Dendritic cell treated with granulocyte-macrophage colony-stimulating factor and Interleukin-4, amounts not matched to agents 40 ng/mL and 50 ng/mL, for 4 days (primary cell): ENCODE data around the gene KCNA2.

ENCODE experiments used
- H3K27ac Mint-ChIP-seq: one replicate; pipeline ENCODE4 v1.8.0; 2022; ENCODE audit warnings: mild to moderate bottlenecking, mixed read lengths
- H3K27me3 Mint-ChIP-seq: one replicate; pipeline ENCODE4 v1.8.0; 2022; ENCODE audit warnings: mild to moderate bottlenecking, mixed read lengths
- H3K36me3 Mint-ChIP-seq: one replicate; pipeline ENCODE4 v1.8.0; 2022; ENCODE audit warnings: low read depth, mixed read lengths
- H3K4me1 Mint-ChIP-seq: one replicate; pipeline ENCODE4 v1.8.0; 2022; ENCODE audit warnings: low read depth, mixed read lengths
- H3K4me3 Mint-ChIP-seq: one replicate; pipeline ENCODE4 v1.8.0; 2022; ENCODE audit warnings: mild to moderate bottlenecking, moderate library complexity, mixed read lengths
- H3K9me3 Mint-ChIP-seq: one replicate; pipeline ENCODE4 v1.8.0; 2022; ENCODE audit warnings: mixed read lengths
- intact Hi-C: fragments of 100-400 bp; cut with micrococcal nuclease; formaldehyde crosslinking; loops from one replicate; pipeline ENCODE4 v1.15.0; 2022

KCNA2 gene

DNA sequence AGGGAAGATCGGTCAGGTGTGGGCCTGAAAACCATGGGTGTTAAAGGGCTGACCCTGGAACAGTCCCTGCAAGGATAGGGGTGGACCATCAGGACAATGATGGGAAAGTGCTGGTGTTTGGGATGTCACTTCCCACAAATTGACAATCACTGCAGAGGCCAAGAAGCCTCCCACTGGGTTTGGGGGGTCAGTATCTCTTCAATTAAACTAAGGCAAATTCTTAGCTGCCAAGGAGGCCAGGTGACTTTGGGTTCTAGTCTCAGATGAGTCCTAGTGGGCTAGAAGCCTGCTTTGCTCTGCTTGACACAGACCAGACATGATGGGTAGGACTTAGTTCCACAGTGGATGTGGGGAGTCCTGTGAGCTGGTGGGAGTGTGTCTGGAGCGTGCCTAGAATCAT, 29.3 kb upstream of the KCNA2 start:
- peak overlapping the region; percentile 72 for H3K27ac Mint-ChIP-seq
- H3K4me1 Mint-ChIP-seq: peaks cover 71% of the 10 kb centered on the region
- intact Hi-C loops: loop anchor here (2.0 kb wide), 1 partner anchor 37 kb away; no protein-coding TSS in a partner anchor
- H3K4me3 Mint-ChIP-seq: no peak overlapping the region
- no peaks in the 10 kb centered on the region for H3K36me3 Mint-ChIP-seq
- no peaks in the 10 kb centered on the region for H3K27me3 Mint-ChIP-seq
- H3K9me3 Mint-ChIP-seq: no peaks in the 10 kb centered on the region

DNA sequence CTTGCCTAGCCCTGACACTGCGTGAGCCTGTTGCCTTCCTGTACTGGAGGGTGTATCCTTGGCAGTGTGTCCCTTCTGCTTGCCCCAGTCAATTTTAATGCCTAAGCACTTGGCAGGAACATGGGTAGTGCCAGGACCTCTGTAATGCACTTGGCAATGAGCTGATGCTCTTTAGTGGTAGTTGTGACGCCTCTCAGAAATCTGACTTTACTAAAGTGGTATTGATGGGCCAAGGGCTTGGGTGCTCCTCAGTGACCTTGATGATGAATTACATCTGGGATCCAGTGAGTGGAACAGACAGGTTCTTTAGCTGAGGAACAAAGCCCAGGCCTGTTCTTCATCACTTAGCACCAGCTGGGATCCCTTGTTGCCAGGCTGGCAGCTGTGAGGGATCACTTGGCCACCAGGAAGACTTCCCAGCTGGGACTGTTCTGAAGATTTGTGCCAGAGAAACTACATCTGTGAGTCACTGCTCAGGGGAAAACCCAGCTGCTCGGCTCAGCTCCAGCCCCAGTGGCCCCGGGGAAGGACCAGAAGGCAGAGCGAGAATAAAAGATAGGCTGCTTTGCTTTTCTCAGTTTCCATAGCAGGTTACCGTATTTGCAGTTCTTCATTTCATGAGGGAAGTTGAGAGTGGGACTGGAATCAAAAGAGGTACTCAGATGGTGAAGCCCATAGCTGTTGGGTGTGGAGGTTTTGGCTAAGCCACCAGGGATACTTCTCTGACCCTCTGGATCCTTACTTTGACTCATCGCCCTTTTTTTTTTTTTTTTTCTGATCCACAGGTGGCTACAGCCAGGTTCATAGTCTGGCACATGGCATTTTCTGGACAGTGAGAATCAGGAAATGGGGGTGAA, 28.5 kb upstream of the KCNA2 start:
- peak overlapping the region; percentile 72 for H3K27ac Mint-ChIP-seq
- peaks cover 65% of the 10 kb centered on the region for H3K4me1 Mint-ChIP-seq
- H3K9me3 Mint-ChIP-seq: no peaks in the 10 kb centered on the region

DNA sequence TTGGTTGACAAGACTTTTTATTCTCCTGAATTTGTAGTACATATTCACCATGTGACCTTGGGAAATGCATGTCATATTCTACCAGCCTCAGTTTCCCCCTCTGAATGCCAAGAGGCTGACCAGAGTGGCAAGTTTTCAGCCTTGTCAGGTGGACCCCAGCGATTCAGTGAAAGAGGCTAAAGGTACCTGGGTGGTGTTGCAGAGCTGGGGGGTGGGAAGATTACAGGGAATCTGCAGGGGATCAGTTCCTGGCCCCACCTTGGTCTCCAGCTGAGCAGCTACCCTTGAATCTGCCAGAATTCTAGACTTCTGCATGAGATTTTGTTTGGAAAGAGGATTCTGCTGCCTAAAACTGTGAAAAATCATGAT, 27.9 kb upstream of the KCNA2 start:
- Mint-ChIP-seq H3K36me3 (no peaks in the 10 kb centered on the region), H3K27ac (peak overlapping the region; percentile 72), H3K4me3 (no peak overlapping the region), H3K27me3 (no peaks in the 10 kb centered on the region), H3K9me3 (no peaks in the 10 kb centered on the region), H3K4me1 (peaks cover 62% of the 10 kb centered on the region)
- intact Hi-C loops: loop anchor here (2.0 kb wide), 1 partner anchor 39 kb away; no protein-coding TSS in a partner anchor

More for the DNA sequence above, 28.5 kb upstream of the KCNA2 start:
- H3K36me3 Mint-ChIP-seq: no peaks in the 10 kb centered on the region
- no peak overlapping the region for H3K4me3 Mint-ChIP-seq
- intact Hi-C loops: loop anchor here (2.0 kb wide), 1 partner anchor 38 kb away; no protein-coding TSS in a partner anchor
- H3K27me3 Mint-ChIP-seq: no peaks in the 10 kb centered on the region

GRCh38 chr1:110633646-110634030, 27.5 kb upstream of the KCNA2 start:
- H3K27me3 Mint-ChIP-seq: no peaks in the 10 kb centered on the region
- peaks cover 60% of the 10 kb centered on the region for H3K4me1 Mint-ChIP-seq

DNA sequence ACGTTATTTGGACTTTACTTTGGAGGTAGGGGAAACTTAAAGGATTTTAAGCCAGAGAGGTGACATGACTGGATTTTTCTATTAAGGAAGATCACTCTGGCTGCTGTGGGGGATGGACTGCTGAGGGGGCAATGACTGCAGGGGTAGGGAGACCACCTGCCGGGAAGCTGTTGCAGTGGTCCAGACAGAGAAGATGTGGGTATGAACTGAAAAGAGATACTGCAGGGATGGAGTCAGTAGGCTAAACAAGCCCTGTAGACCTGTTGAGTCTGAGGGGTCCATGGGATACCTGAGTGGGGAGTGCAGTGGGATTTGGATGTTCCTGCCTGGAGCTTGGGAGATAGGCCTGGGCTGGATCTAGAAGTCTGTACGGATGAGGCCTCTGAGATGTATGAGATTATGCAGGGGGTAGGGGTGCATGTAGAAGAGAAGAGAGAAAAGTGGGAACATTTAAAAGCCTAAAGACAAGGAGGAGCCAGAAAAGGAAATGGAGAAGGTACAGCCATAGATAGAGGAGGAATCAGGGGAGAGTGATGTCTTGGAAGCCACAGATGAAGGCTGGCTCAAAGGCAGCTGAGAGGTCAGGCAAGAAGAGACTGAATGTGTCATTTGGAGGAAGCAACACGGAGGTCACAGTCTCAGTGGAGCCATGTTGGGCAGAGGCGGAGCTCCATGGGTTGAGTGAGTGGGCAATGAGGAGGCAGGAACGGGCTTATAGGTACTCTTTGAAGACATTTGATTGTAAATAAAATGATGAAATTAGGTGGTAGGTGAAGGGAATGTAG, 25.9 kb upstream of the KCNA2 start:
- intact Hi-C loops: no loop called here
- Mint-ChIP-seq H3K4me3 (no peak overlapping the region), H3K27me3 (no peaks in the 10 kb centered on the region), H3K4me1 (peaks cover 63% of the 10 kb centered on the region), H3K36me3 (no peaks in the 10 kb centered on the region), H3K9me3 (no peaks in the 10 kb centered on the region), H3K27ac (no peak overlapping the region)

More at GRCh38 chr1:110633646-110634030, 27.5 kb upstream of the KCNA2 start:
- H3K27ac Mint-ChIP-seq: peak overlapping the region; percentile 72
- H3K4me3 Mint-ChIP-seq: no peak overlapping the region
- H3K36me3 Mint-ChIP-seq: no peaks in the 10 kb centered on the region
- H3K9me3 Mint-ChIP-seq: no peaks in the 10 kb centered on the region
- intact Hi-C loops: loop anchor here (2.0 kb wide), 1 partner anchor 39 kb away; no protein-coding TSS in a partner anchor

GRCh38 chr1:110630839-110631663, 24.9 kb upstream of the KCNA2 start:
- H3K4me3 Mint-ChIP-seq: no peak overlapping the region
- intact Hi-C loops: loop anchor here (1.0 kb wide), 1 partner anchor 135 kb away; no protein-coding TSS in a partner anchor
- no peaks in the 10 kb centered on the region for H3K27me3 Mint-ChIP-seq
- H3K4me1 Mint-ChIP-seq: peaks cover 61% of the 10 kb centered on the region
- H3K9me3 Mint-ChIP-seq: no peaks in the 10 kb centered on the region
- no peak overlapping the region for H3K27ac Mint-ChIP-seq
- no peaks in the 10 kb centered on the region for H3K36me3 Mint-ChIP-seq

DNA sequence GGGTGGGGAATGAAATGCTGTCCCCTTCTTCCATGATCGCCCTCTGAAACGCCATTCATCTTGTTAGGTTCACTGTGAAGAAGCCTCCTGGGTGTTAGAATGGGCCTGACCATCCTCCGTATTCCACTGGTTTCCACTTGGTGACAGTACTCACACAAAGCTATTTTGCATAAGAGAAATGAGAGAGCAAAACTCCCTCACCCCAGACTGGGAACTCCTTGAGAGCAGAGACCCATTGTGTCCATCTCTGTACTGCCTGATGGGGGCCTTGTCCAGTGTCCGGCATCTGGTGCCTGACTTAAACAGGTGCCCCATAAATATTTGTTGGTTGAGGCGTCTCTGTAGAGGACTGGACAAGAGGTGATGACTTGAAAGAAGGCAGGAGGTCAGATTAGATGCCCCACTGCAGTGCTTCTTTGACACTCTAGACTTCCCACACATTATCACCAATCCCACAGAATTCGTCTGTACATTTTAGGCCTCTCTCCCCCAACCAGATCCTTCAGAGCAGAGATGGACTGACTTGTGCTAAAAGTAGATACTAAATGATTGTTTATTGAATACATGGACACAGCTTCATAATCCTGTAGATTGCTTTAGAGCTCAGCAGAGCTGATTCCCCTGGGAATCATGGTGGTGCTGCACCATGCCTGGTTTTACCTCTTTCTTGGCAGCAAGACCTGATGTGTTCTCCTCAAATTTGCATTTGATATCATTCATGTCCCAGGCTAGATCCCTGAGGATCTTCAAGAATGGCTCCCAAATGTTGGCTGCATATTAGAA, 22.4 kb upstream of the KCNA2 start:
- no peaks in the 10 kb centered on the region for H3K36me3 Mint-ChIP-seq
- intact Hi-C loops: loop anchor here (10.0 kb wide), 1 partner anchor 336 kb away; the partner anchor contains the start of gene LRIF1
- no peaks in the 10 kb centered on the region for H3K9me3 Mint-ChIP-seq
- no peak overlapping the region for H3K4me3 Mint-ChIP-seq
- peaks cover 36% of the 10 kb centered on the region for H3K4me1 Mint-ChIP-seq
- H3K27ac Mint-ChIP-seq: peak overlapping the region; percentile 83
- no peaks in the 10 kb centered on the region for H3K27me3 Mint-ChIP-seq

- Mint-ChIP-seq H3K4me3 (no peak overlapping the region), H3K4me1 (peaks cover 29% of the 10 kb centered on the region), H3K27me3 (no peaks in the 10 kb centered on the region), H3K36me3 (no peaks in the 10 kb centered on the region), H3K27ac (peak overlapping the region; percentile 83), H3K9me3 (no peaks in the 10 kb centered on the region)
- intact Hi-C loops: loop anchor here (10.0 kb wide), 1 partner anchor 337 kb away; the partner anchor contains the start of gene LRIF1
Observed at GRCh38 chr1:110627764-110628163, 21.6 kb upstream of the KCNA2 start.

DNA sequence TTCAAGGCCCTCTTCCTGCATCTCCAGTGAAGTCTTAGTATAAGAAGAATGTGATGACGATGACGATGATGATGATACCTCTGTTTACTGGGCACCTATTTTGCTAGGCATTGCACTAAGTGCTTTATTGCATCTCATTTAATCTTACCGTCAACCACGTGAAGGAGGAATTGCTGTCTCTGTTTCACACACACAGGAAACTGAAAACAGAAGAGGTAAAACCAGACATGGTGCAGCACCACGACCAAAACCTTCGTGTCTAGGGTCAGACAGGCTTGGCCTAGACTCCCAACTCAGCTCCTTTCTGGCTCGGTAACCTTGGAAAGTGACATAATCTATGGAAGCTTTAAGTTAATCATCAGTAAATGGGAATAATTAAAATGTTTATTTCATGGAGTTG, 20.7 kb upstream of the KCNA2 start:
- H3K27me3 Mint-ChIP-seq: no peaks in the 10 kb centered on the region
- H3K9me3 Mint-ChIP-seq: no peaks in the 10 kb centered on the region
- no peaks in the 10 kb centered on the region for H3K36me3 Mint-ChIP-seq
- intact Hi-C loops: loop anchor here (10.0 kb wide), 1 partner anchor 338 kb away; the partner anchor contains the start of gene LRIF1
- no peak overlapping the region for H3K4me3 Mint-ChIP-seq
- H3K4me1 Mint-ChIP-seq: peaks cover 29% of the 10 kb centered on the region
- peak overlapping the region; percentile 83 for H3K27ac Mint-ChIP-seq

- Mint-ChIP-seq H3K36me3 (no peaks in the 10 kb centered on the region), H3K27me3 (peaks cover 4% of the 10 kb centered on the region), H3K9me3 (no peaks in the 10 kb centered on the region), H3K27ac (no peak overlapping the region), H3K4me1 (peaks cover 38% of the 10 kb centered on the region), H3K4me3 (no peak overlapping the region)
- intact Hi-C loops: loop anchor here (10.0 kb wide), 1 partner anchor 344 kb away; the partner anchor contains the start of gene LRIF1
Observed at GRCh38 chr1:110620686-110621085, 14.5 kb upstream of the KCNA2 start.

GRCh38 chr1:110620250-110620615, 14.1 kb upstream of the KCNA2 start:
- H3K9me3 Mint-ChIP-seq: no peaks in the 10 kb centered on the region
- H3K4me1 Mint-ChIP-seq: peaks cover 39% of the 10 kb centered on the region
- intact Hi-C loops: loop anchor here (10.0 kb wide), 1 partner anchor 345 kb away; the partner anchor contains the start of gene LRIF1
- H3K36me3 Mint-ChIP-seq: no peaks in the 10 kb centered on the region
- no peak overlapping the region for H3K4me3 Mint-ChIP-seq
- H3K27me3 Mint-ChIP-seq: peaks cover 7% of the 10 kb centered on the region
- peak overlapping the region; percentile 44 for H3K27ac Mint-ChIP-seq

DNA sequence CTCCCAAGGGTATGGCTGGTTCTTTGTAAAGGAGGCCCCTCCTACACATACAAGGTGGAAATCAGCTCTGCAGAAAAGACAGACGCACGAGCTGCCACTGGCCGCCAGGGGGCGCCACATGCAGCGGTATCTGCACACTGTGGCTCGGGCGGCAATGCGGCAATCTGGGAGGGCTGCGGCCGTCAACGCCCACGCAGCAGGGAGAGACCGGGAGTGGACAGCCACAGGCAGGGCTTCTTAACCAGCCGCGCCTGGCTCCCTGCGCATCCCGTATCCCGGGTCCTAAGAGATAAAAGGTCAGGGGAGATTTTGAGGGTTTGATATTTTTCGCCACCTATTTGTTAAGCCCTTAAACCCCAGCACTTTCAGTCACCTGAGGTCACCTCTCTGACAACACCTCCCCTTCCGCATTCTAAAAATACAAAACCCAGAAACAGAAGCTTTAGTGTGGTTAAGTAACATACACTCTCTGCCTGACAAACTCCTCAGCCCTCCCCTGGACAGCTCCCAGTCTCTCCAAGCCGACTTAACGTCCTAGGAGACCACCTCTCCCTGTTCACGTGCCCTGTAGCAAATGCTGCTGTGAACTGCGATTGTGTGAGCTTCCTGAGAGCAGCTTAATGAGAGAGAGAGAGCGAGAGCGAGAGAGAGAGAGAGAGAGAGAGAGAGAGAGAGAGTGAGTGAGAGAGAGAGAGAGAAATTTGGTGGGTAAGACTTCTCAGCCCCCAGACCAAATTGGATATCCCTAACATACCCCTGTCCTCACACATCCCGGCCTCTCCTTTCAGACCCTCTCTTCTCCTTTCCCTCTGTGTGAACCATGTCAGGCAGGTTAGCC, 13.5 kb upstream of the KCNA2 start:
- Mint-ChIP-seq H3K4me1 (peaks cover 39% of the 10 kb centered on the region), H3K36me3 (no peaks in the 10 kb centered on the region), H3K27me3 (peaks cover 7% of the 10 kb centered on the region), H3K9me3 (no peaks in the 10 kb centered on the region), H3K27ac (peak overlapping the region; percentile 44), H3K4me3 (peak overlapping the region; percentile 69)
- intact Hi-C loops: loop anchor here (1.0 to 10.0 kb wide), 4 partner anchors 97 to 345 kb away; partner anchors contain the start of gene LRIF1
